Adrenal gland (tissue), 12 donors: ENCODE measurements around the gene OSMR. TPM values are rescaled to one million over a fixed set of nuclear protein-coding genes. Genes with fewer than 3 reads are reported as not detected.

Experiments used
- DNase-seq, 7 donors: peaks; one replicate each; pipeline ENCODE4 v3.0.0-alpha.2; 2019 to 2020
- H3K27ac ChIP-seq, 5 donors: fragments of 200-600 bp; sonication (generic) in 4 of 5; 1 replicate in 3 of 5; 2 replicates in 2 of 5; pipeline versions ENCODE4 v1.5.1 to v1.8.0; 2016 to 2020; ENCODE audit warnings: mild to moderate bottlenecking in 1 of 5
- H3K27me3 ChIP-seq: fragments of 200-600 bp; 2 replicates; pipeline ENCODE4 v1.8.0; 2021
- H3K36me3 ChIP-seq, 2 donors: fragments of 200-600 bp; replicated peaks in 1 of 2; 1 replicate in 1 of 2; 2 replicates in 1 of 2; pipeline versions ENCODE4 v1.5.1 to v1.8.0; 2018 to 2022
- H3K4me1 ChIP-seq, 2 donors: fragments of 200-600 bp; replicated peaks in 1 of 2; 1 replicate in 1 of 2; 2 replicates in 1 of 2; pipeline versions ENCODE4 v1.5.1 to v1.8.0; 2018 to 2021
- H3K4me3 ChIP-seq, 4 donors: fragments of 200-600 bp; sonication (generic) in 3 of 4; one replicate each; pipeline ENCODE4 v1.5.1; 2016 to 2018
- H3K9me3 ChIP-seq, 3 donors: fragments of 200-600 bp; sonication (generic) in 1 of 3; replicated peaks in 1 of 3; 1 replicate in 2 of 3; 2 replicates in 1 of 3; pipeline versions ENCODE4 v1.5.1 to v1.8.0; 2016 to 2021
- POLR2A ChIP-seq, 2 donors: fragments of 450-650 bp; IDR thresholded peaks; one replicate each; pipeline ENCODE4 v1.6.1; 2017; ENCODE audit warnings: antibody characterized with exemption in 2 of 2, mild to moderate bottlenecking in 2 of 2, moderate library complexity in 1 of 2
- WGBS, 4 donors: extraction: QIAGEN DNeasy Blood & Tissue Kit in 2 of 4; methylation state at CpG; one replicate each; pipeline versions ENCODE4 v1.1.5 to v1.1.7; 2013 to 2017; 5-methylcytosine and 5-hydroxymethylcytosine counted together
- intact Hi-C, 2 donors: fragments of 100-400 bp; cut with DNase I; formaldehyde crosslinking; loops; one replicate each; pipeline versions ENCODE4 v1.14.1 to v1.15.0; 2022 to 2023
- polyA plus RNA-seq, 3 donors: library from polyadenylated mRNA; stranded (reverse); fragments of 200-250 nt in 2 of 3; fragments of 350-450 nt in 1 of 3; fragmentation: Illumina TruSeq in 1 of 3; extraction: RNeasy Lipid Tissue Mini Kit (QIAGEN cat#74804) in 1 of 3; gene quantifications; one replicate each; pipeline ENCODE4 v1.2.3, GENCODE V29; 2013 to 2014
- total RNA-seq, 9 donors: library from RNA; depleted of rRNA in 4 of 9; stranded (reverse); fragments of >200 nt in 4 of 9; fragments of 120-200 nt in 1 of 9; fragmentation: NEBNext Ultra II Directional in 1 of 9; extraction: Animal tissue kit (Norgen Biotek cat#: 25700) in 1 of 9; gene quantifications; one replicate each; pipeline versions ENCODE4 v1.1.0 to v1.2.4, GENCODE V29; 2013 to 2023
- TF ChIP-seq, protein P1 (sequence below), 6 experiments: fragments of 450-650 bp in 4 of 6; fragments of 200-600 bp in 2 of 6; sonication (generic) in 1 of 6; IDR thresholded peaks; 1 replicate in 5 of 6; 2 replicates in 1 of 6; pipeline versions ENCODE4 v1.5.1 to v1.8.0; 2016 to 2021; ENCODE audit warnings: antibody characterized with exemption in 6 of 6, mild to moderate bottlenecking in 2 of 6, moderate library complexity in 1 of 6
- donor health status: healthy with polysubstance abuse.
- donor health status: Bipolar disorder and iron deficiency.
- donor health status: DM: yes; HTN: yes; CAD: no.
- donor health status: DM: no; HTN: no; CAD: no.
- donor health status: DM: no; HTN: no; CAD: no.
- donor health status: DM: yes; HTN: yes; CAD: no.

OSMR gene
- total and polyA plus RNA-seq, 12 donors: 3.3 to 121 (median 51.1) TPM

- H3K36me3 ChIP-seq: peaks cover 0 to under 1% of the 10 kb centered on the region in 2 donors
- WGBS, 4 donors: 82 to 92% (median 87%) methylated on average over 3 of the region's 3 CpGs
- peaks cover 0 to 5% (median 0%) of the 10 kb centered on the region in 3 donors for H3K9me3 ChIP-seq
- H3K4me3 ChIP-seq: no peak overlapping the region
- no peak overlapping the region for H3K27ac ChIP-seq
- TF ChIP-seq POLR2A (IDR thresholded peaks at IDR 0.05): no peak
- TF ChIP-seq, protein P1, sequence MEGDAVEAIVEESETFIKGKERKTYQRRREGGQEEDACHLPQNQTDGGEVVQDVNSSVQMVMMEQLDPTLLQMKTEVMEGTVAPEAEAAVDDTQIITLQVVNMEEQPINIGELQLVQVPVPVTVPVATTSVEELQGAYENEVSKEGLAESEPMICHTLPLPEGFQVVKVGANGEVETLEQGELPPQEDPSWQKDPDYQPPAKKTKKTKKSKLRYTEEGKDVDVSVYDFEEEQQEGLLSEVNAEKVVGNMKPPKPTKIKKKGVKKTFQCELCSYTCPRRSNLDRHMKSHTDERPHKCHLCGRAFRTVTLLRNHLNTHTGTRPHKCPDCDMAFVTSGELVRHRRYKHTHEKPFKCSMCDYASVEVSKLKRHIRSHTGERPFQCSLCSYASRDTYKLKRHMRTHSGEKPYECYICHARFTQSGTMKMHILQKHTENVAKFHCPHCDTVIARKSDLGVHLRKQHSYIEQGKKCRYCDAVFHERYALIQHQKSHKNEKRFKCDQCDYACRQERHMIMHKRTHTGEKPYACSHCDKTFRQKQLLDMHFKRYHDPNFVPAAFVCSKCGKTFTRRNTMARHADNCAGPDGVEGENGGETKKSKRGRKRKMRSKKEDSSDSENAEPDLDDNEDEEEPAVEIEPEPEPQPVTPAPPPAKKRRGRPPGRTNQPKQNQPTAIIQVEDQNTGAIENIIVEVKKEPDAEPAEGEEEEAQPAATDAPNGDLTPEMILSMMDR (IDR thresholded peaks at IDR 0.05): no peak
- intact Hi-C loops: no loop called here
- H3K27me3 ChIP-seq: no peaks in the 10 kb centered on the region
- no peaks in the 10 kb centered on the region for H3K4me1 ChIP-seq
- no peak for DNase-seq
Observed at GRCh38 chr5:38896760-38897159, 50.9 kb downstream of the OSMR start.

- DNase-seq: no peak
- no peaks in the 10 kb centered on the region for H3K4me1 ChIP-seq
- intact Hi-C loops: no loop called here
- H3K36me3 ChIP-seq: peaks cover 0 to 21% of the 10 kb centered on the region in 2 donors
- no peaks in the 10 kb centered on the region for H3K27me3 ChIP-seq
- H3K27ac ChIP-seq: no peak overlapping the region
- 86 to 91% (median 89%) methylated on average over 4 to 5 of the region's 5 CpGs for WGBS, 4 donors
- TF ChIP-seq, protein P1 (IDR thresholded peaks at IDR 0.05): no peak
- no peak for TF ChIP-seq POLR2A (IDR thresholded peaks at IDR 0.05)
- peaks cover 0 to 5% (median 0%) of the 10 kb centered on the region in 3 donors for H3K9me3 ChIP-seq
- no peak overlapping the region for H3K4me3 ChIP-seq
Observed at GRCh38 chr5:38899936-38900335, 54.1 kb downstream of the OSMR start.

DNA sequence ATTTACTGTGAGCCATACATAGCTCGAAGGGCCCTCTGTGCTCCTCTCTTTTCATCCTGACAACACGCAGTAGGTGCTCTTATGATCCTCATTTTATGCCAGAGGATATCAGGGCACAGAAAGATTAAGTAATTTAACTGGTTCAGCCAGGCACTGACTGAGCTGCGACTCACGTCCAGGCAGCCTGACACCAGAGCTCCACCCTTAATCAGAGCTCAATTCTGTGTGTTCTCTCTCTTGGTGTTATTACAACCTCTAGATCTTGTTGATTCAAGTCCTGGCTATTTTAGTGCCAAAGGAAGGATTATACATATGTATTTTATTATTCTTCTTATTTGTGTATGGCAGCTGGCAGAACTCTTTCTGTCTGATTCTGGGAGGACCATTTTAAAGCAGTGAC, 59.7 kb downstream of the OSMR start:
- 91 to 96% (median 92%) methylated on average over 4 of the region's 4 CpGs for WGBS, 4 donors
- DNase-seq: no peak
- peaks cover 0 to 28% of the 10 kb centered on the region in 2 donors for H3K36me3 ChIP-seq

GRCh38 chr5:38906503-38906902, 60.7 kb downstream of the OSMR start:
- no peak overlapping the region for H3K27ac ChIP-seq
- H3K36me3 ChIP-seq: peaks cover 0 to 28% of the 10 kb centered on the region in 2 donors
- H3K27me3 ChIP-seq: no peaks in the 10 kb centered on the region
- no peaks in the 10 kb centered on the region for H3K4me1 ChIP-seq
- H3K9me3 ChIP-seq: no peaks in the 10 kb centered on the region
- DNase-seq: no peak
- no peak overlapping the region for H3K4me3 ChIP-seq
- intact Hi-C loops: no loop called here
- TF ChIP-seq, protein P1 (IDR thresholded peaks at IDR 0.05): no peak
- TF ChIP-seq POLR2A (IDR thresholded peaks at IDR 0.05): no peak

More for the DNA sequence above, 59.7 kb downstream of the OSMR start:
- Histone ChIP-seq H3K9me3 (no peaks in the 10 kb centered on the region), H3K4me1 (no peaks in the 10 kb centered on the region), H3K27me3 (no peaks in the 10 kb centered on the region), H3K4me3 (no peak overlapping the region), H3K27ac (no peak overlapping the region)
- TF ChIP-seq POLR2A (IDR thresholded peaks at IDR 0.05): no peak
- TF ChIP-seq, protein P1 (IDR thresholded peaks at IDR 0.05): no peak
- intact Hi-C loops: no loop called here
